K562 (cell line): ENCODE measurements around the gene PTGR1.

Experiments used
- CHD4 ChIP-seq: fragments of 200-600 bp; sonication (generic); IDR thresholded peaks from 3 replicates; pipeline ENCODE4 v1.6.1; 2012; ENCODE audit warnings: low read depth, mild to moderate bottlenecking, mixed read lengths, low read length, inconsistent platforms; ENCODE audit not compliant: insufficient read depth, insufficient replicate concordance, poor library complexity, severe bottlenecking
- FOXA3 ChIP-seq, 2 experiments: fragments of 450-650 bp in 1 of 2; sonication (generic) in 1 of 2; formaldehyde crosslinking; IDR thresholded peaks in 1 of 2; conservative IDR thresholded peaks in 1 of 2; 2 replicates each; pipeline versions ENCODE4 v1.4.0 to v1.8.0; 2020 to 2022; ENCODE audit warnings: mild to moderate bottlenecking in 2 of 2, missing genetic modification reagents in 1 of 2
- SAP30 ChIP-seq: fragments of 200-600 bp; sonication (generic); IDR thresholded peaks from 2 replicates; pipeline ENCODE4 v1.6.1; 2012; ENCODE audit warnings: borderline replicate concordance, low read depth, mild to moderate bottlenecking, moderate library complexity, low read length, control low read depth, inconsistent platforms; ENCODE audit not compliant: insufficient read depth, poor library complexity, severe bottlenecking
- SMC3 ChIP-seq: conservative IDR thresholded peaks from 2 replicates; pipeline ENCODE4 v1.6.1; 2011; ENCODE audit warnings: low read depth, low read length, improper control_type of control experiment; ENCODE audit not compliant: insufficient read depth
- TF ChIP-seq, protein P1 (sequence below): sonication (generic); formaldehyde crosslinking; IDR thresholded peaks from 2 replicates; pipeline ENCODE4 v1.9.0; 2022; ENCODE audit warnings: mild to moderate bottlenecking, missing genetic modification reagents
- TF ChIP-seq, protein P2 (sequence below), 3 experiments: IDR thresholded peaks in 2 of 3; conservative IDR thresholded peaks in 1 of 3; 2 replicates each; pipeline ENCODE4 v1.5.1; 2011 to 2012; ENCODE audit warnings: low read length in 3 of 3, mild to moderate bottlenecking in 3 of 3, control low read depth in 2 of 3, improper control_type of control experiment in 1 of 3, inconsistent platforms in 1 of 3, low read depth in 1 of 3, mixed read lengths in 1 of 3, moderate library complexity in 1 of 3; ENCODE audit not compliant: insufficient read depth in 2 of 3
- TF ChIP-seq, protein P3 (sequence below): sonication (generic); formaldehyde crosslinking; IDR thresholded peaks from 2 replicates; pipeline ENCODE4 v1.4.0; 2020; ENCODE audit warnings: mild to moderate bottlenecking, missing genetic modification reagents
- TF ChIP-seq, protein P4 (sequence below): fragments of 450-650 bp; conservative IDR thresholded peaks from 2 replicates; pipeline ENCODE4 v1.6.1; 2016; ENCODE audit warnings: missing genetic modification characterization, low read depth, mild to moderate bottlenecking, control low read depth, missing compliant biosample characterization
- TF ChIP-seq, protein P5 (sequence below): fragments of 250-450 bp; sonication (Bioruptor Pico); IDR thresholded peaks from 2 replicates; pipeline ENCODE4 v1.5.0; 2020; ENCODE audit warnings: mild to moderate bottlenecking, borderline replicate concordance

DNA sequence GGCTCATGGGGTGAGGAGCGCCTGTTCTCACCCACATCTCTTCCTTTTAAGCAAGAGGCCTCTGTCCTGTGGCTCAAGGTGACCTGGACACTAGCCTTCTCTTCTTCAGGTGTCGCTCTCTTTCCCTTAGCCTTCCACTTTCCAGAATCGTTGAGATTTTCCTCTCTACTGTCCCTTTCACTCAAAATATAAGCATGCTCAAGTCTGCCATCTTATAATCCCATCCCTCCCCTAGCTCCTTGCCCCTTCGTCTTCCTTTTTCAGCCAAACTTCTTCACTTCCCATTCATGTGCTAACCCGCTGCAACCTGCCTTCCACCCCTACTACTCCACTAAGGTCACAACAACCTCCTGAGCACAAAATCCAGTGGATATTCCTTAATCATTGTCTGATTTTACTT is 13.1 kb downstream of the PTGR1 start:
- TF ChIP-seq, protein P1, sequence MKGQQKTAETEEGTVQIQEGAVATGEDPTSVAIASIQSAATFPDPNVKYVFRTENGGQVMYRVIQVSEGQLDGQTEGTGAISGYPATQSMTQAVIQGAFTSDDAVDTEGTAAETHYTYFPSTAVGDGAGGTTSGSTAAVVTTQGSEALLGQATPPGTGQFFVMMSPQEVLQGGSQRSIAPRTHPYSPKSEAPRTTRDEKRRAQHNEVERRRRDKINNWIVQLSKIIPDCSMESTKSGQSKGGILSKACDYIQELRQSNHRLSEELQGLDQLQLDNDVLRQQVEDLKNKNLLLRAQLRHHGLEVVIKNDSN (CRISPR knock-in tag), result no peak
- TF ChIP-seq CHD4 (no peak), SMC3 (no peak), FOXA3 (CRISPR knock-in tag; conservative IDR thresholded peaks at IDR 0.05 in 1 of 2, IDR thresholded peaks at IDR 0.05 in 1 of 2) (no peak), SAP30 (no peak)
- TF ChIP-seq, protein P2, sequence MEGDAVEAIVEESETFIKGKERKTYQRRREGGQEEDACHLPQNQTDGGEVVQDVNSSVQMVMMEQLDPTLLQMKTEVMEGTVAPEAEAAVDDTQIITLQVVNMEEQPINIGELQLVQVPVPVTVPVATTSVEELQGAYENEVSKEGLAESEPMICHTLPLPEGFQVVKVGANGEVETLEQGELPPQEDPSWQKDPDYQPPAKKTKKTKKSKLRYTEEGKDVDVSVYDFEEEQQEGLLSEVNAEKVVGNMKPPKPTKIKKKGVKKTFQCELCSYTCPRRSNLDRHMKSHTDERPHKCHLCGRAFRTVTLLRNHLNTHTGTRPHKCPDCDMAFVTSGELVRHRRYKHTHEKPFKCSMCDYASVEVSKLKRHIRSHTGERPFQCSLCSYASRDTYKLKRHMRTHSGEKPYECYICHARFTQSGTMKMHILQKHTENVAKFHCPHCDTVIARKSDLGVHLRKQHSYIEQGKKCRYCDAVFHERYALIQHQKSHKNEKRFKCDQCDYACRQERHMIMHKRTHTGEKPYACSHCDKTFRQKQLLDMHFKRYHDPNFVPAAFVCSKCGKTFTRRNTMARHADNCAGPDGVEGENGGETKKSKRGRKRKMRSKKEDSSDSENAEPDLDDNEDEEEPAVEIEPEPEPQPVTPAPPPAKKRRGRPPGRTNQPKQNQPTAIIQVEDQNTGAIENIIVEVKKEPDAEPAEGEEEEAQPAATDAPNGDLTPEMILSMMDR (IDR thresholded peaks at IDR 0.05 in 2 of 3, conservative IDR thresholded peaks at IDR 0.05 in 1 of 3; ENCODE audit: insufficient read depth in 2 of 3, low read depth in 1 of 3, low read length in 3 of 3), result no peak
- TF ChIP-seq, protein P3, sequence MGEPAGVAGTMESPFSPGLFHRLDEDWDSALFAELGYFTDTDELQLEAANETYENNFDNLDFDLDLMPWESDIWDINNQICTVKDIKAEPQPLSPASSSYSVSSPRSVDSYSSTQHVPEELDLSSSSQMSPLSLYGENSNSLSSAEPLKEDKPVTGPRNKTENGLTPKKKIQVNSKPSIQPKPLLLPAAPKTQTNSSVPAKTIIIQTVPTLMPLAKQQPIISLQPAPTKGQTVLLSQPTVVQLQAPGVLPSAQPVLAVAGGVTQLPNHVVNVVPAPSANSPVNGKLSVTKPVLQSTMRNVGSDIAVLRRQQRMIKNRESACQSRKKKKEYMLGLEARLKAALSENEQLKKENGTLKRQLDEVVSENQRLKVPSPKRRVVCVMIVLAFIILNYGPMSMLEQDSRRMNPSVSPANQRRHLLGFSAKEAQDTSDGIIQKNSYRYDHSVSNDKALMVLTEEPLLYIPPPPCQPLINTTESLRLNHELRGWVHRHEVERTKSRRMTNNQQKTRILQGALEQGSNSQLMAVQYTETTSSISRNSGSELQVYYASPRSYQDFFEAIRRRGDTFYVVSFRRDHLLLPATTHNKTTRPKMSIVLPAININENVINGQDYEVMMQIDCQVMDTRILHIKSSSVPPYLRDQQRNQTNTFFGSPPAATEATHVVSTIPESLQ, result no peak
- TF ChIP-seq, protein P4, sequence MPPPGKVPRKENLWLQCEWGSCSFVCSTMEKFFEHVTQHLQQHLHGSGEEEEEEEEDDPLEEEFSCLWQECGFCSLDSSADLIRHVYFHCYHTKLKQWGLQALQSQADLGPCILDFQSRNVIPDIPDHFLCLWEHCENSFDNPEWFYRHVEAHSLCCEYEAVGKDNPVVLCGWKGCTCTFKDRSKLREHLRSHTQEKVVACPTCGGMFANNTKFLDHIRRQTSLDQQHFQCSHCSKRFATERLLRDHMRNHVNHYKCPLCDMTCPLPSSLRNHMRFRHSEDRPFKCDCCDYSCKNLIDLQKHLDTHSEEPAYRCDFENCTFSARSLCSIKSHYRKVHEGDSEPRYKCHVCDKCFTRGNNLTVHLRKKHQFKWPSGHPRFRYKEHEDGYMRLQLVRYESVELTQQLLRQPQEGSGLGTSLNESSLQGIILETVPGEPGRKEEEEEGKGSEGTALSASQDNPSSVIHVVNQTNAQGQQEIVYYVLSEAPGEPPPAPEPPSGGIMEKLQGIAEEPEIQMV (tag), result no peak
- TF ChIP-seq, protein P5, sequence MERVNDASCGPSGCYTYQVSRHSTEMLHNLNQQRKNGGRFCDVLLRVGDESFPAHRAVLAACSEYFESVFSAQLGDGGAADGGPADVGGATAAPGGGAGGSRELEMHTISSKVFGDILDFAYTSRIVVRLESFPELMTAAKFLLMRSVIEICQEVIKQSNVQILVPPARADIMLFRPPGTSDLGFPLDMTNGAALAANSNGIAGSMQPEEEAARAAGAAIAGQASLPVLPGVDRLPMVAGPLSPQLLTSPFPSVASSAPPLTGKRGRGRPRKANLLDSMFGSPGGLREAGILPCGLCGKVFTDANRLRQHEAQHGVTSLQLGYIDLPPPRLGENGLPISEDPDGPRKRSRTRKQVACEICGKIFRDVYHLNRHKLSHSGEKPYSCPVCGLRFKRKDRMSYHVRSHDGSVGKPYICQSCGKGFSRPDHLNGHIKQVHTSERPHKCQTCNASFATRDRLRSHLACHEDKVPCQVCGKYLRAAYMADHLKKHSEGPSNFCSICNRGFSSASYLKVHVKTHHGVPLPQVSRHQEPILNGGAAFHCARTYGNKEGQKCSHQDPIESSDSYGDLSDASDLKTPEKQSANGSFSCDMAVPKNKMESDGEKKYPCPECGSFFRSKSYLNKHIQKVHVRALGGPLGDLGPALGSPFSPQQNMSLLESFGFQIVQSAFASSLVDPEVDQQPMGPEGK (CRISPR knock-in tag), result no peak
